Lung (tissue), 12 donors: ENCODE results near the gene ADAM11. TPM values are rescaled to one million over a fixed set of nuclear protein-coding genes. Genes with fewer than 3 reads are reported as not detected.
"Not testable (repeated sequence)": the region's sequence is repeated elsewhere in the genome, so short reads cannot be mapped to it uniquely, and the experiment has no call there.

Source experiments
- ATAC-seq: fragments of 200-7000 bp; cut with Tn5 transposase; one replicate; pipeline ENCODE4 v1.9.1; 2020; ENCODE audit warnings: moderate number of reproducible peaks; ENCODE audit not compliant: insufficient read depth, low FRiP score
- DNase-seq, 3 donors: peaks; one replicate each; pipeline ENCODE4 v3.0.0-alpha.2; 2013 to 2017
- H3K27ac ChIP-seq, 2 donors: one replicate each; pipeline ENCODE4 v1.5.1; 2013; ENCODE audit warnings: mild to moderate bottlenecking in 2 of 2, moderate library complexity in 2 of 2, control low read depth in 1 of 2, inconsistent platforms in 1 of 2, low read depth in 1 of 2, low read length in 1 of 2
- H3K27me3 ChIP-seq, 3 donors: one replicate each; pipeline ENCODE4 v1.5.1; 2013; ENCODE audit warnings: low read length in 2 of 3; ENCODE audit not compliant: control insufficient read depth in 3 of 3, insufficient read depth in 3 of 3
- H3K36me3 ChIP-seq, 4 donors: one replicate each; pipeline ENCODE4 v1.5.1; 2013; ENCODE audit warnings: low read length in 4 of 4, mild to moderate bottlenecking in 1 of 4, moderate library complexity in 1 of 4; ENCODE audit not compliant: control insufficient read depth in 4 of 4, insufficient read depth in 4 of 4
- H3K4me1 ChIP-seq, 5 donors: one replicate each; pipeline ENCODE4 v1.5.1; 2013; ENCODE audit warnings: low read length in 5 of 5, mild to moderate bottlenecking in 2 of 5, moderate library complexity in 1 of 5; ENCODE audit not compliant: control insufficient read depth in 5 of 5, insufficient read depth in 5 of 5
- H3K4me3 ChIP-seq: one replicate; pipeline ENCODE4 v1.5.1; 2013; ENCODE audit warnings: mild to moderate bottlenecking, control low read depth, moderate library complexity
- H3K9ac ChIP-seq, 2 donors: one replicate each; pipeline ENCODE4 v1.5.1; 2013; ENCODE audit warnings: low read length in 2 of 2, control low read depth in 1 of 2; ENCODE audit not compliant: insufficient read depth in 1 of 2
- H3K9me3 ChIP-seq, 4 donors: one replicate each; pipeline ENCODE4 v1.5.1; 2013; ENCODE audit warnings: low read length in 3 of 4, mild to moderate bottlenecking in 1 of 4, moderate library complexity in 1 of 4; ENCODE audit not compliant: control insufficient read depth in 4 of 4, insufficient read depth in 3 of 4
- WGBS, 2 donors: extraction: QIAGEN DNeasy Blood & Tissue Kit; methylation state at CpG; one replicate each; pipeline ENCODE4 v1.1.7; 2013; 5-methylcytosine and 5-hydroxymethylcytosine counted together
- polyA plus RNA-seq, 2 donors: library from polyadenylated mRNA; stranded (reverse); fragments of 200-250 nt; gene quantifications; one replicate each; pipeline ENCODE4 v1.2.1, GENCODE V29; 2013
- total RNA-seq, 2 donors: library from RNA; depleted of rRNA in 1 of 2; stranded (reverse); fragments of >200 nt in 1 of 2; gene quantifications; one replicate each; pipeline ENCODE4 v1.2.1, GENCODE V29; 2014 to 2021
- TF ChIP-seq, protein P1 (sequence below): IDR thresholded peaks from 2 replicates; pipeline ENCODE4 v1.5.1; 2012; ENCODE audit warnings: mild to moderate bottlenecking; ENCODE audit errors: control extremely low read depth, extremely low read depth
- donor health status: control.
- donor health status: control.
- donor health status: Bipolar disorder and iron deficiency.
- donor health status: healthy.
- donor health status: DM: yes; HTN: yes; CAD: no.

Gene ADAM11
- total and polyA plus RNA-seq, 4 donors = 0.09 to 1.1 (median 0.18) TPM

DNA sequence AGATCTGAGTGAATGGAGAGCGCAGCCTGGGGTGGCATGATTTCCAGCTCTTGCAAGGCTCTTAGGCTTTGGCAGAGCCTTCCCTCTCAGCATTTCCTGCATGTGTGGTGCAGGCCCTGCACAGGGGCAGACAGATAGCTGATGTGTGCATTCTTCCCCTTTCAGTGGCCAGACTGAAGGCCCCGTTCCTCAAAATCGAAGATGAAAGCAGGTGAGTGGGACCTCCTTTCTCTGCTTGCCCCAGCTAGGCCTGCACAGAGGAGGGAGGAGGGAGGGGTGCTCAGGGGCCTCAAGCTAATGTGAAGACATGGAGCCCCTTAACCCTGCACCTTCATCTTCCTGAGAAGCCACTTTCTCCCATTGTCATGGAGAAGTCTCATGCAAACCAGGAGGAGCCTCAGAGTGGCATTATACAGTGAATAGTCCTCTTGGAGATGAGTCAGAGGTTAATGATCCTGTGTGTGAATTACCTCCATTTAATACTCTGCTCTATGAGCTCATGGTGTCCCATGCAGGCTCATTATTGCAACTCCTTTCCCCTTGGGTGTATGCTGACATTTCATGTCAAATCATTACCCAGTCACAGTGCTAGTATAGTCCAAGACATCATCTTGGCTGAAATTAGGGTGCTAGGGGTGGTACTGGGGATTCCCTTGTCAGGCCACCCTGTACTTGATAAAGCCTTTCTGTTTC, 20.4 kb upstream of the ADAM11 start:
- Histone ChIP-seq H3K4me1 (no peaks in the 10 kb centered on the region), H3K9me3 (no peaks in the 10 kb centered on the region), H3K36me3 (peaks cover 0 to 6% (median 3%) of the 10 kb centered on the region in 4 donors), H3K9ac (no peak overlapping the region), H3K27ac (no peak overlapping the region), H3K27me3 (no peaks in the 10 kb centered on the region), H3K4me3 (no peak overlapping the region)
- DNase-seq = no peak
- WGBS, 2 donors = 76 to 82% methylated on average over 3 of the region's 3 CpGs
- ATAC-seq = no peak
- TF ChIP-seq, protein P1, sequence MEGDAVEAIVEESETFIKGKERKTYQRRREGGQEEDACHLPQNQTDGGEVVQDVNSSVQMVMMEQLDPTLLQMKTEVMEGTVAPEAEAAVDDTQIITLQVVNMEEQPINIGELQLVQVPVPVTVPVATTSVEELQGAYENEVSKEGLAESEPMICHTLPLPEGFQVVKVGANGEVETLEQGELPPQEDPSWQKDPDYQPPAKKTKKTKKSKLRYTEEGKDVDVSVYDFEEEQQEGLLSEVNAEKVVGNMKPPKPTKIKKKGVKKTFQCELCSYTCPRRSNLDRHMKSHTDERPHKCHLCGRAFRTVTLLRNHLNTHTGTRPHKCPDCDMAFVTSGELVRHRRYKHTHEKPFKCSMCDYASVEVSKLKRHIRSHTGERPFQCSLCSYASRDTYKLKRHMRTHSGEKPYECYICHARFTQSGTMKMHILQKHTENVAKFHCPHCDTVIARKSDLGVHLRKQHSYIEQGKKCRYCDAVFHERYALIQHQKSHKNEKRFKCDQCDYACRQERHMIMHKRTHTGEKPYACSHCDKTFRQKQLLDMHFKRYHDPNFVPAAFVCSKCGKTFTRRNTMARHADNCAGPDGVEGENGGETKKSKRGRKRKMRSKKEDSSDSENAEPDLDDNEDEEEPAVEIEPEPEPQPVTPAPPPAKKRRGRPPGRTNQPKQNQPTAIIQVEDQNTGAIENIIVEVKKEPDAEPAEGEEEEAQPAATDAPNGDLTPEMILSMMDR = no peak

DNA sequence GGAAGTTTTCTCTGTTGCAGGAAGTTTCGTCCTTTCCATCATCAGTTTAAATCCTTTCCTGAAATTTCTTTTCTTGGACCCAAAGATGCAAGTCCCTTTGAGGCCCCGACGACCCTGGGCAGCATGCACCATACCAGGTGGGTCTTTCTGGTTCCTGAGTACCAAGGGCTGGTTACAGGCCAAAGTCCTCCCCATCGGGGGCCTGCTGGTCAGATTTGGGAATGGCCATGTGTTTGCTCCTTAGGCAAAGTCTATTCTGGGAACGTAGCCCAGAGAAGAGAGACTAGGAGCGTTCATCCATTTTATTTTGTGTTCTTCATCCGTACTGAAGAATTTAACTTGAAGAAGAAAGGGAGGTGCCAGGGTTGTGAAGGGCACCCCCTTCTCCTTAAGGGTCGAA, 17.5 kb upstream of the ADAM11 start:
- no peak for DNase-seq
- TF ChIP-seq, protein P1 = no peak
- peaks cover 0 to 6% (median 4%) of the 10 kb centered on the region in 4 donors for H3K36me3 ChIP-seq
- H3K9me3 ChIP-seq = no peaks in the 10 kb centered on the region
- H3K27me3 ChIP-seq = no peaks in the 10 kb centered on the region
- 96% methylated on average over 8 of the region's 8 CpGs for WGBS, 2 donors
- H3K4me3 ChIP-seq = no peak overlapping the region
- no peak for ATAC-seq
- H3K27ac ChIP-seq = no peak overlapping the region
- H3K4me1 ChIP-seq = no peaks in the 10 kb centered on the region
- H3K9ac ChIP-seq = no peak overlapping the region

DNA sequence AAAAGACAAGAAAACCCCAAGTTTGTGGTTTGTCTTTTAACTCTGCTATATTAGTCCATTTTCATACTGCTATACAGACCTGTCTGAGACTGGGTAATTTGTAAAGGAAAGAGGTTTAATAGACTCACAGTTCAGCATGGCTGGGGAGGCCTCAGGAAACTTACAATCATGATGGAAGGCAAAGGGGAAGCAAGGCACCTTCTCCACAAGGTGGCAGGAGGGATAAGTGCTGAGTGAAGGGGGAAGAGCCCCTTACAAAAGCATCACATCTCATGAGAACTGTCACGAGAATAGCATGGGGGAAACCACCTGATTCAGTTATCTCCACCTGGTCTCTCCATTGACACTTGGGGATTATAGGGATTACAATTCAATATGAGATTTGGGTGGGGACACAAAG, 13.5 kb upstream of the ADAM11 start:
- Histone ChIP-seq H3K9me3 (no peaks in the 10 kb centered on the region), H3K9ac (no peak overlapping the region), H3K4me3 (no peak overlapping the region), H3K27ac (no peak overlapping the region), H3K36me3 (peaks cover 0 to 25% (median 7%) of the 10 kb centered on the region in 4 donors), H3K4me1 (peaks cover 0 to 5% (median 0%) of the 10 kb centered on the region in 5 donors), H3K27me3 (no peaks in the 10 kb centered on the region)
- DNase-seq (no peak), ATAC-seq (no peak)
- 73 to 74% methylated on average over 1 of the region's 1 CpG for WGBS, 2 donors
- TF ChIP-seq, protein P1 = no peak

DNA sequence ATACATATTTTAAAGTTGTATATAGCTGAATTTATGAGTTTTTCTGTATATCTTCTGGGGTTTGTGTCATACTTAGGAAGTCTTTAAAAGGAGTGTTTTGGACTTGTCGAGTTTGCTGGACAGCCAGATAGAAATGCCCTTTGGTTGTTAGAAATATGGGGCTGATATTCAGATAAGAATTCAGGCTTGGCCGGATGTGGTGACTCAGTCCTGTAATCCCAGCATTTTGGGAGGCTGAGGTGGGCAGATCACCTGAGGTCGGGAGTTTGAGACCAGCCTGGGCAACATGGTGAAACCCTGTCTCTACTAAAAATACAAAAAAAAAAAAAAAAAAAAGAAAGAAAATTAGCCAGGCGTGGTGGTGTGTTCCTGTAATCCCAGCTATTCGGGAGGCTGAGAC, 13.1 kb upstream of the ADAM11 start:
- not testable (repeated sequence) for H3K9me3 ChIP-seq, H3K27me3 ChIP-seq, ATAC-seq, H3K4me1 ChIP-seq, DNase-seq, H3K27ac ChIP-seq, H3K9ac ChIP-seq, H3K4me3 ChIP-seq
- 93 to 94% methylated on average over 5 of the region's 5 CpGs for WGBS, 2 donors
- H3K36me3 ChIP-seq = peaks cover 0 to 28% (median 7%) of the 10 kb centered on the region in 4 donors
